ENCODE measurements around the gene SSRP1. TPM values are rescaled to one million over a fixed set of nuclear protein-coding genes. Genes with fewer than 3 reads are reported as not detected.

The SSRP1 gene
- total and polyA plus RNA-seq, 9 of the 15 experiments (the other 6 are each of a cell fraction or from before 2014, with no cell fraction given) = 91.1 to 416 (median 245) TPM

DNA sequence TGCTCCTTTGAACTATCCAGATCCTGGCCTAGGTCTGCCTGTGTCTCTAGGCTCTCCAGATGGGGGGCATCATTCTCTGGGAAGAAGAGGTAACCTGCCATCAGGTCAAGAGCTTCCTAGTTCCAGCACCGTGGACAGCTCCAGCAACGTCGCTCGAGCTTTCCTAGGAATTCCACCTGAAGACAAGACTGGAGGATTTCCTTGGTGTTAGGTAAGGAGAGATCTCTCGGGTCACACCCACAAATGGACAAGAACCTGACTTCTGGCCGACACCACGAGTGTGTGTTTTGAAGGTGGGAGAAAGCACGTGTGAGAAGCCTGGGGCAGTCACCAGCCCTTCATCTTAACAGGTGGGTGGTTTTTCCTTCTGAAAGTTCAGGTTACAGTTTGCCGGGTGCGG lies 44.0 kb upstream of the SSRP1 start (continued):
- no peak for TF ChIP-seq TAF1 (IDR thresholded peaks at IDR 0.05; ENCODE audit: control insufficient read depth, extremely low read depth, insufficient read depth, low read length, severe bottlenecking)
- no peak for TF ChIP-seq KDM2B (CRISPR knock-in tag; IDR thresholded peaks at IDR 0.05)
- TF ChIP-seq, protein P1, sequence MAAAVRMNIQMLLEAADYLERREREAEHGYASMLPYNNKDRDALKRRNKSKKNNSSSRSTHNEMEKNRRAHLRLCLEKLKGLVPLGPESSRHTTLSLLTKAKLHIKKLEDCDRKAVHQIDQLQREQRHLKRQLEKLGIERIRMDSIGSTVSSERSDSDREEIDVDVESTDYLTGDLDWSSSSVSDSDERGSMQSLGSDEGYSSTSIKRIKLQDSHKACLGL (CRISPR knock-in tag; IDR thresholded peaks at IDR 0.05; ENCODE audit: borderline replicate concordance, poor library complexity, severe bottlenecking) = no peak
- TF ChIP-seq EP300 (IDR thresholded peaks at IDR 0.05; ENCODE audit: low read length) = no peak
- peak; percentile 58 for TF ChIP-seq TEAD4 (IDR thresholded peaks at IDR 0.05; ENCODE audit: low read length)
- no peak for TF ChIP-seq TEAD4 (CRISPR knock-in tag; IDR thresholded peaks at IDR 0.05; ENCODE audit: borderline replicate concordance)
- TF ChIP-seq C11orf30 (IDR thresholded peaks at IDR 0.05; ENCODE audit: low read depth) = no peak
- no peak for TF ChIP-seq ZFPM2 (CRISPR knock-in tag; IDR thresholded peaks at IDR 0.05)
- no peak for TF ChIP-seq SOX6 (IDR thresholded peaks at IDR 0.05)
- TF ChIP-seq ZC3H11A (IDR thresholded peaks at IDR 0.05; ENCODE audit: low read depth, low read length) = no peak
- TF ChIP-seq, protein P2, sequence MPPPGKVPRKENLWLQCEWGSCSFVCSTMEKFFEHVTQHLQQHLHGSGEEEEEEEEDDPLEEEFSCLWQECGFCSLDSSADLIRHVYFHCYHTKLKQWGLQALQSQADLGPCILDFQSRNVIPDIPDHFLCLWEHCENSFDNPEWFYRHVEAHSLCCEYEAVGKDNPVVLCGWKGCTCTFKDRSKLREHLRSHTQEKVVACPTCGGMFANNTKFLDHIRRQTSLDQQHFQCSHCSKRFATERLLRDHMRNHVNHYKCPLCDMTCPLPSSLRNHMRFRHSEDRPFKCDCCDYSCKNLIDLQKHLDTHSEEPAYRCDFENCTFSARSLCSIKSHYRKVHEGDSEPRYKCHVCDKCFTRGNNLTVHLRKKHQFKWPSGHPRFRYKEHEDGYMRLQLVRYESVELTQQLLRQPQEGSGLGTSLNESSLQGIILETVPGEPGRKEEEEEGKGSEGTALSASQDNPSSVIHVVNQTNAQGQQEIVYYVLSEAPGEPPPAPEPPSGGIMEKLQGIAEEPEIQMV (tag; conservative IDR thresholded peaks at IDR 0.05; ENCODE audit: low read depth) = no peak
- no peak for TF ChIP-seq SMAD4 (CRISPR knock-in tag; conservative IDR thresholded peaks at IDR 0.05)
- no peak for TF ChIP-seq COPS2 (conservative IDR thresholded peaks at IDR 0.05)
- TF ChIP-seq, protein P3, sequence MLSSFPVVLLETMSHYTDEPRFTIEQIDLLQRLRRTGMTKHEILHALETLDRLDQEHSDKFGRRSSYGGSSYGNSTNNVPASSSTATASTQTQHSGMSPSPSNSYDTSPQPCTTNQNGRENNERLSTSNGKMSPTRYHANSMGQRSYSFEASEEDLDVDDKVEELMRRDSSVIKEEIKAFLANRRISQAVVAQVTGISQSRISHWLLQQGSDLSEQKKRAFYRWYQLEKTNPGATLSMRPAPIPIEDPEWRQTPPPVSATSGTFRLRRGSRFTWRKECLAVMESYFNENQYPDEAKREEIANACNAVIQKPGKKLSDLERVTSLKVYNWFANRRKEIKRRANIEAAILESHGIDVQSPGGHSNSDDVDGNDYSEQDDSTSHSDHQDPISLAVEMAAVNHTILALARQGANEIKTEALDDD (IDR thresholded peaks at IDR 0.05) = no peak
- TF ChIP-seq GTF2F1 (IDR thresholded peaks at IDR 0.05; ENCODE audit: low read depth, low read length) = no peak
- TF ChIP-seq POLR2AphosphoS5 (IDR thresholded peaks at IDR 0.05; ENCODE audit: control insufficient read depth, insufficient read depth, low read depth, low read length) = no peak
- peak; percentile 46; the same call in 1 of the 2 replicates for TF ChIP-seq NCOA1 (IDR thresholded peaks at IDR 0.05; ENCODE audit: low read depth)
- TF ChIP-seq, protein P4, sequence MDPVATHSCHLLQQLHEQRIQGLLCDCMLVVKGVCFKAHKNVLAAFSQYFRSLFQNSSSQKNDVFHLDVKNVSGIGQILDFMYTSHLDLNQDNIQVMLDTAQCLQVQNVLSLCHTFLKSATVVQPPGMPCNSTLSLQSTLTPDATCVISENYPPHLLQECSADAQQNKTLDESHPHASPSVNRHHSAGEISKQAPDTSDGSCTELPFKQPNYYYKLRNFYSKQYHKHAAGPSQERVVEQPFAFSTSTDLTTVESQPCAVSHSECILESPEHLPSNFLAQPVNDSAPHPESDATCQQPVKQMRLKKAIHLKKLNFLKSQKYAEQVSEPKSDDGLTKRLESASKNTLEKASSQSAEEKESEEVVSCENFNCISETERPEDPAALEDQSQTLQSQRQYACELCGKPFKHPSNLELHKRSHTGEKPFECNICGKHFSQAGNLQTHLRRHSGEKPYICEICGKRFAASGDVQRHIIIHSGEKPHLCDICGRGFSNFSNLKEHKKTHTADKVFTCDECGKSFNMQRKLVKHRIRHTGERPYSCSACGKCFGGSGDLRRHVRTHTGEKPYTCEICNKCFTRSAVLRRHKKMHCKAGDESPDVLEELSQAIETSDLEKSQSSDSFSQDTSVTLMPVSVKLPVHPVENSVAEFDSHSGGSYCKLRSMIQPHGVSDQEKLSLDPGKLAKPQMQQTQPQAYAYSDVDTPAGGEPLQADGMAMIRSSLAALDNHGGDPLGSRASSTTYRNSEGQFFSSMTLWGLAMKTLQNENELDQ (CRISPR knock-in tag; IDR thresholded peaks at IDR 0.05; ENCODE audit: borderline replicate concordance) = no peak
- no peak for TF ChIP-seq ZNF75A (CRISPR knock-in tag; IDR thresholded peaks at IDR 0.05)
- no peak for TF ChIP-seq ZNF282 (CRISPR knock-in tag; IDR thresholded peaks at IDR 0.05)
- no peak for TF ChIP-seq STAG1 (CRISPR knock-in tag; IDR thresholded peaks at IDR 0.05; ENCODE audit: borderline replicate concordance)
- no peak for TF ChIP-seq NFATC3 (IDR thresholded peaks at IDR 0.05)

All from K562 (cell line).